B cell (primary cell): ENCODE measurements around the gene DIMT1. TPM values are rescaled to one million over a fixed set of nuclear protein-coding genes. Genes with fewer than 3 reads are reported as not detected.

Experiments used
- ATAC-seq: fragments of 200-7000 bp; cut with Tn5 transposase; one replicate; pipeline ENCODE4 v1.10.0; 2021; ENCODE audit warnings: low read depth, mild to moderate bottlenecking, moderate number of reproducible peaks, moderate library complexity
- CTCF ChIA-PET: fragments of 350-600 bp; sonication (Branson Sonifier 250); formaldehyde crosslinking; loops from one replicate; lab custom pipeline; 2021; ENCODE audit warnings: antibody characterized with exemption, inconsistent platforms; lab: Charles Lee
- POLR2A ChIA-PET: fragments of 350-600 bp; sonication (Branson Sonifier 250); formaldehyde crosslinking; loops from one replicate; lab custom pipeline; 2021; ENCODE audit warnings: antibody characterized with exemption; lab: Charles Lee
- DNase-seq: peaks from one replicate; pipeline ENCODE4 v3.0.0; 2013
- H2AFZ ChIP-seq: 2 replicates; pipeline ENCODE4 v1.6.1; 2012; ENCODE audit warnings: mild to moderate bottlenecking, low read depth, low read length; ENCODE audit not compliant: insufficient read depth, poor library complexity, severe bottlenecking
- H3K27ac ChIP-seq, 2 donors: 1 replicate in 1 of 2; 2 replicates in 1 of 2; pipeline ENCODE4 v1.5.1; 2012 to 2013; ENCODE audit warnings: low read length in 2 of 2, mild to moderate bottlenecking in 2 of 2, moderate library complexity in 1 of 2
- H3K27me3 ChIP-seq, 4 experiments: fragments of 200-600 bp in 1 of 4; sonication (generic) in 1 of 4; replicated peaks in 1 of 4; 1 replicate in 2 of 4; 2 replicates in 2 of 4; pipeline versions ENCODE4 v1.6.1 to v1.7.0; 2013 to 2016; ENCODE audit warnings: low read length in 3 of 4, mild to moderate bottlenecking in 2 of 4, mixed read lengths in 1 of 4, moderate library complexity in 1 of 4; ENCODE audit not compliant: insufficient read depth in 4 of 4, control insufficient read depth in 3 of 4; ENCODE audit errors: control extremely low read depth in 1 of 4
- H3K36me3 ChIP-seq, 2 experiments: replicated peaks in 1 of 2; 1 replicate in 1 of 2; 2 replicates in 1 of 2; pipeline versions ENCODE4 v1.6.1 to v1.7.1; 2013; ENCODE audit warnings: low read length in 1 of 2; ENCODE audit not compliant: insufficient read depth in 2 of 2, control insufficient read depth in 1 of 2; ENCODE audit errors: control extremely low read depth in 1 of 2, extremely low read depth in 1 of 2
- H3K4me1 ChIP-seq, 2 donors: fragments of 200-600 bp in 1 of 2; sonication (generic) in 1 of 2; 1 replicate in 1 of 2; 2 replicates in 1 of 2; pipeline versions ENCODE4 v1.5.1 to v1.6.1; 2013 to 2017; ENCODE audit warnings: low read length in 2 of 2; ENCODE audit not compliant: control insufficient read depth in 2 of 2, insufficient read depth in 2 of 2
- H3K4me2 ChIP-seq: replicated peaks from 2 replicates; pipeline ENCODE3; 2012; ENCODE audit warnings: mild to moderate bottlenecking, low read depth, low read length; ENCODE audit not compliant: poor library complexity, severe bottlenecking
- H3K4me3 ChIP-seq, 5 experiments: fragments of 200-600 bp in 1 of 5; sonication (generic) in 1 of 5; 1 replicate in 3 of 5; 2 replicates in 2 of 5; pipeline versions ENCODE4 v1.5.1 to v1.7.0; 2011 to 2016; ENCODE audit warnings: low read length in 4 of 5, mild to moderate bottlenecking in 4 of 5, low read depth in 2 of 5, control low read depth in 1 of 5, moderate library complexity in 1 of 5; ENCODE audit not compliant: insufficient read depth in 1 of 5; ENCODE audit errors: control extremely low read depth in 1 of 5, extremely low read depth in 1 of 5
- H3K79me2 ChIP-seq: fragments of 200-600 bp; sonication (generic); one replicate; pipeline ENCODE4 v1.6.0; 2016; ENCODE audit warnings: low read length; ENCODE audit not compliant: control insufficient read depth, insufficient read depth
- H3K9ac ChIP-seq: fragments of 200-600 bp; sonication (generic); 2 replicates; pipeline ENCODE4 v1.6.1; 2017; ENCODE audit warnings: mild to moderate bottlenecking, low read length, moderate library complexity
- H3K9me3 ChIP-seq, 3 donors: one replicate each; pipeline versions ENCODE4 v1.6.1 to v1.7.1; 2013; ENCODE audit warnings: low read length in 2 of 3; ENCODE audit not compliant: control insufficient read depth in 2 of 3, insufficient read depth in 1 of 3; ENCODE audit errors: control extremely low read depth in 1 of 3
- H4K20me1 ChIP-seq: 2 replicates; pipeline ENCODE4 v1.6.0; 2012; ENCODE audit warnings: mild to moderate bottlenecking, low read length; ENCODE audit not compliant: insufficient read depth, control insufficient read depth, poor library complexity, severe bottlenecking
- H3K27ac Mint-ChIP-seq: one replicate; pipeline ENCODE4 v1.8.0; 2021; ENCODE audit warnings: mixed read lengths
- H3K27me3 Mint-ChIP-seq: one replicate; pipeline ENCODE4 v1.8.0; 2021; ENCODE audit warnings: mixed read lengths
- H3K4me1 Mint-ChIP-seq: one replicate; pipeline ENCODE4 v1.8.0; 2021; ENCODE audit warnings: mixed read lengths
- H3K4me3 Mint-ChIP-seq: one replicate; pipeline ENCODE4 v1.8.0; 2021; ENCODE audit warnings: mixed read lengths
- H3K9me3 Mint-ChIP-seq: one replicate; pipeline ENCODE4 v1.8.0; 2022; ENCODE audit warnings: mixed read lengths; ENCODE audit not compliant: insufficient read depth
- EZH2 ChIP-seq: IDR thresholded peaks from 2 replicates; pipeline ENCODE4 v1.6.1; 2012; ENCODE audit warnings: borderline replicate concordance, low read depth, mild to moderate bottlenecking, moderate library complexity, low read length; ENCODE audit not compliant: insufficient read depth, poor library complexity, severe bottlenecking
- WGBS: methylation state at CpG from one replicate; pipeline ENCODE4 v1.1.5; 2013; ENCODE audit warnings: missing lambda C conversion rate; ENCODE audit not compliant: insufficient coverage; 5-methylcytosine and 5-hydroxymethylcytosine counted together
- intact Hi-C: fragments of 100-400 bp; cut with micrococcal nuclease; formaldehyde crosslinking; loops from one replicate; pipeline ENCODE4 v1.10.0; 2022
- polyA plus RNA-seq: library from polyadenylated mRNA; depleted of rRNA; stranded (reverse); fragments of >200 nt; gene quantifications from 2 replicates; pipeline ENCODE4 v1.2.3, GENCODE V29; 2012
- total RNA-seq, 2 donors: library from RNA; stranded (reverse); fragments of 120-200 nt in 1 of 2; gene quantifications; 1 replicate in 1 of 2; 2 replicates in 1 of 2; pipeline versions ENCODE4 v1.2.3 to v1.2.4, GENCODE V29; 2013 to 2022
- TF ChIP-seq, protein P1 (sequence below): fragments of 200-600 bp; IDR thresholded peaks from one replicate; pipeline ENCODE4 v1.8.0; 2022; ENCODE audit warnings: antibody characterized with exemption, mild to moderate bottlenecking

DIMT1 gene
- total and polyA plus RNA-seq, 2 donors (not counting 1 experiment from before 2014, with no cell fraction given): 16.0 to 20.7 TPM

DNA sequence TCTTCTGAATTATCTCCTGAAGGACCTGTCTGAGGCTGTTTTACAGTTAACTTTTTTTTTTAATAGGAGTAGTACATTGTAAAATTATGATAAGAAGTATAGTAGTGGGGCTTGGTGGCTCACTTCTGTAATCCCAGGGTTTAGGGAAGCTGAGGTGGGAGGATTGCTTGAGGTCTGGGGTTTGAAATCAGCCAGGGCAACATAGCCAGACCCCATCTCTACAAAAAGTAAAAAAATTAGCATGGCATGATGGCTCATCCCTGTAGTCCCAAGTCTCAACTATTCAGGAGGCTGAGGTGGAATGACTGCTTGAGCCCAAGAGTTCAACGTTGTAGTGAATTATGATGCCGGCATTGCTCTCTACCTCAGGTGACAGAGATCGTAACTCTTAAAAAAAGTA, 15.9 kb upstream of the DIMT1 start:
- Histone ChIP-seq H3K9ac (no peak overlapping the region), H4K20me1 (peaks cover 14% of the 10 kb centered on the region), H3K4me2 (no peak overlapping the region), H3K27me3 (no peaks in the 10 kb centered on the region), H2AFZ (no peak overlapping the region), H3K4me1 (no peaks in the 10 kb centered on the region), H3K9me3 (no peaks in the 10 kb centered on the region), H3K4me3 (no peak overlapping the region), H3K36me3 (peaks cover 0 to 6% of the 10 kb centered on the region in 2 experiments), H3K27ac (no peak overlapping the region), H3K79me2 (peaks cover 88% of the 10 kb centered on the region)
- Mint-ChIP-seq H3K4me1 (peaks cover 3% of the 10 kb centered on the region), H3K4me3 (no peak overlapping the region), H3K27ac (no peak overlapping the region), H3K9me3 (no peaks in the 10 kb centered on the region), H3K27me3 (no peaks in the 10 kb centered on the region)
- no peak for TF ChIP-seq EZH2
- TF ChIP-seq, protein P1, sequence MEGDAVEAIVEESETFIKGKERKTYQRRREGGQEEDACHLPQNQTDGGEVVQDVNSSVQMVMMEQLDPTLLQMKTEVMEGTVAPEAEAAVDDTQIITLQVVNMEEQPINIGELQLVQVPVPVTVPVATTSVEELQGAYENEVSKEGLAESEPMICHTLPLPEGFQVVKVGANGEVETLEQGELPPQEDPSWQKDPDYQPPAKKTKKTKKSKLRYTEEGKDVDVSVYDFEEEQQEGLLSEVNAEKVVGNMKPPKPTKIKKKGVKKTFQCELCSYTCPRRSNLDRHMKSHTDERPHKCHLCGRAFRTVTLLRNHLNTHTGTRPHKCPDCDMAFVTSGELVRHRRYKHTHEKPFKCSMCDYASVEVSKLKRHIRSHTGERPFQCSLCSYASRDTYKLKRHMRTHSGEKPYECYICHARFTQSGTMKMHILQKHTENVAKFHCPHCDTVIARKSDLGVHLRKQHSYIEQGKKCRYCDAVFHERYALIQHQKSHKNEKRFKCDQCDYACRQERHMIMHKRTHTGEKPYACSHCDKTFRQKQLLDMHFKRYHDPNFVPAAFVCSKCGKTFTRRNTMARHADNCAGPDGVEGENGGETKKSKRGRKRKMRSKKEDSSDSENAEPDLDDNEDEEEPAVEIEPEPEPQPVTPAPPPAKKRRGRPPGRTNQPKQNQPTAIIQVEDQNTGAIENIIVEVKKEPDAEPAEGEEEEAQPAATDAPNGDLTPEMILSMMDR: no peak
- 100% methylated on average over 3 of the region's 3 CpGs for WGBS
- POLR2A ChIA-PET: no interaction called here
- CTCF ChIA-PET: interaction anchor here (1.7 kb wide), 1 partner anchor 24 kb away, joined by 4 read pairs; no protein-coding TSS in a partner anchor
- no peak for DNase-seq
- intact Hi-C loops: no loop called here
- ATAC-seq: no peak

- Histone ChIP-seq H3K4me1 (peaks cover 4% of the 10 kb centered on the region in 2 donors), H3K36me3 (peaks cover 0 to 6% of the 10 kb centered on the region in 2 experiments), H2AFZ (no peak overlapping the region), H3K27me3 (no peaks in the 10 kb centered on the region), H4K20me1 (peaks cover 14% of the 10 kb centered on the region), H3K4me3 (no peak overlapping the region), H3K4me2 (no peak overlapping the region), H3K27ac (no peak overlapping the region), H3K79me2 (peaks cover 91% of the 10 kb centered on the region), H3K9ac (no peak overlapping the region), H3K9me3 (no peaks in the 10 kb centered on the region)
- peaks cover 8% of the 10 kb centered on the region for H3K4me1 Mint-ChIP-seq
- H3K4me3 Mint-ChIP-seq: no peak overlapping the region
- intact Hi-C loops: no loop called here
- H3K27me3 Mint-ChIP-seq: no peaks in the 10 kb centered on the region
- ATAC-seq: no peak
- H3K9me3 Mint-ChIP-seq: no peaks in the 10 kb centered on the region
- H3K27ac Mint-ChIP-seq: no peak overlapping the region
- WGBS: 100% methylated on average over 1 of the region's 4 CpGs
- ChIA-PET POLR2A (no interaction called here), CTCF (no interaction called here)
- TF ChIP-seq, protein P1: no peak
- no peak for TF ChIP-seq EZH2
- DNase-seq: no peak
These were observed 14.9 kb upstream of the DIMT1 start for GRCh38 chr5:62418462-62419076.
